Breast epithelium (tissue), 3 donors: ENCODE data around the gene MAP4K2.

Experiments
- POLR2A ChIP-seq: fragments of 450-650 bp; IDR thresholded peaks from one replicate; pipeline ENCODE4 v1.6.1; 2016; ENCODE audit warnings: antibody characterized with exemption, mild to moderate bottlenecking, moderate library complexity
- POLR2AphosphoS5 ChIP-seq, 3 donors: sonication (generic); formaldehyde crosslinking; IDR thresholded peaks; one replicate each; pipeline ENCODE4 v1.6.1; 2017; ENCODE audit warnings: antibody characterized with exemption in 3 of 3
- TF ChIP-seq, protein P1 (sequence below), 3 donors: fragments of 450-650 bp; IDR thresholded peaks; one replicate each; pipeline ENCODE4 v1.5.1; 2016 to 2017; ENCODE audit warnings: antibody characterized with exemption in 3 of 3, mild to moderate bottlenecking in 3 of 3, moderate library complexity in 3 of 3

DNA sequence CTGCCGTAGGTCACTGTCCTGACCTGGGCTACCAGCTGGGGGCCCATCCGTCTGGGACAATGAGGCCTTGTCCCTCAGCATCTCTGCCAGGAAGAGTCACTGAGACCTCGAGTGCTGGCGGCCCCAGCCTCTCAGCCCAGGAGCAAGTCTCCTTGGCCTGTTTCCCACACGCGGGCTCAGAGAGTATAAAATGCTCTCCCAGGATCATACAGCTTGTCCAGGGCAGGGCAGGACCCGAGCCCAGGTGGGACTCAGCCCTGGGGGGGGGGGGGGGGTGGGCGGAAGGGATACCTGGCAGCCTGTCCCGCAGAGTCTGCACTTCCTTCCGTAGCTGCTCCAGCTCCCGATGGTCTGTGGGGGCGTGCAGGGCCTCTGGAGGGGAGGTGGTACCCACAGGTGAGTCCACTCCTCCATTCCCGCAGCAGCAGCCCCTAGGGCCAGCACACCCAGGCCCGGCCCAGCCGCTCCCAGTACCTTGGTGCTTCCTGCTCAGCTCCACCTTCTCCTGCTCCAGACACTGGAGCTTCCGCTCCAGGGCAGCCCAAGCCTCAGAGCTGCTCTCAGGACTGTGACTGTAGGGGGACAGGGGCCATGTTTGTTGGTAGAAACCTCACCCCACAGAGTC, 33.5 kb upstream of the MAP4K2 start:
- TF ChIP-seq, protein P1, sequence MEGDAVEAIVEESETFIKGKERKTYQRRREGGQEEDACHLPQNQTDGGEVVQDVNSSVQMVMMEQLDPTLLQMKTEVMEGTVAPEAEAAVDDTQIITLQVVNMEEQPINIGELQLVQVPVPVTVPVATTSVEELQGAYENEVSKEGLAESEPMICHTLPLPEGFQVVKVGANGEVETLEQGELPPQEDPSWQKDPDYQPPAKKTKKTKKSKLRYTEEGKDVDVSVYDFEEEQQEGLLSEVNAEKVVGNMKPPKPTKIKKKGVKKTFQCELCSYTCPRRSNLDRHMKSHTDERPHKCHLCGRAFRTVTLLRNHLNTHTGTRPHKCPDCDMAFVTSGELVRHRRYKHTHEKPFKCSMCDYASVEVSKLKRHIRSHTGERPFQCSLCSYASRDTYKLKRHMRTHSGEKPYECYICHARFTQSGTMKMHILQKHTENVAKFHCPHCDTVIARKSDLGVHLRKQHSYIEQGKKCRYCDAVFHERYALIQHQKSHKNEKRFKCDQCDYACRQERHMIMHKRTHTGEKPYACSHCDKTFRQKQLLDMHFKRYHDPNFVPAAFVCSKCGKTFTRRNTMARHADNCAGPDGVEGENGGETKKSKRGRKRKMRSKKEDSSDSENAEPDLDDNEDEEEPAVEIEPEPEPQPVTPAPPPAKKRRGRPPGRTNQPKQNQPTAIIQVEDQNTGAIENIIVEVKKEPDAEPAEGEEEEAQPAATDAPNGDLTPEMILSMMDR (IDR thresholded peaks at IDR 0.05), result no peak
- TF ChIP-seq POLR2A (no peak), POLR2AphosphoS5 (IDR thresholded peaks at IDR 0.05) (no peak)
